Measurements from ENCODE around the gene LRP10.
"Not testable (repeated sequence)": the region's sequence is repeated elsewhere in the genome, so short reads cannot be mapped to it uniquely, and the experiment has no call there.

Gene LRP10

DNA sequence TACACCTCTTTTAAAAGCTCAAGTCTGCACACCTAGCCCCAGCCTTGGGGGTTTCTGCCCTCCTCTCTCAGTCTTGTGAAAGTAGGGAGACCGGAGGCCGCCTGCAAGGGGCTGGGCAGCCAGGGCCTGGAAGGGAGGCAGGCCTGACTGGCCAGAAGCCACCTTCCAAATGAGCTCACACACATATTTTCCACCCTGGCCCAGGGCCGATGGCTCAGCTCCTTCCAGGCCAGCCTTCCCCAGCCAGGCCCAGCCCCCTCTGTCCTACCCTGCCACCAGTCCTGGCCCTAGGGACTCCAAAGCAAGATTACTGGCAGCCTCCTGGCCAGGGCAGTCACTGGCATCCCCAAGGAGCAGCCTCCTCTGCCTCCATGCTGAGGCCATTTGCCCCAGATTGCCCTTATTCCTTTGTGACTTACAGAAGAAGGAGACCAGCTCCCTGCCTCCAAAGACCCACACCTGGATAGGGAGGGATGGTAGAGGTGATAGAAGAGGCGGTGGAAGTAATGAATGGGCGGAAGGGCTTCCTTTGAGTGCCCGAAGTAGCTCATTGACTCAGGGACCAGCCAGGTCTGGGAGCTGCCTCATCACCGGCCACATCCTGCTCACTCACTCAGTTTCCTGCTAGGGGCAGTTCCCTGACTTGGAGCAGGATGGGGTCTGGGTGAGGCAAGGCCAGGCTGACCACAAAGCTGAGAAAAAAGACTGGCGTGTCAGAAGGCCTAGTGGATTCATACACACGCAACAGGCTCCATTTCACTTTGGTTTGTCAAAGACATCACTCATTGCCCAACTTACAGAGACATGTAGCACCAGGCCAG, 20.4 kb upstream of the LRP10 start:
- TF ChIP-seq Cebpa-rat (IDR thresholded peaks at IDR 0.05): no peak
- Histone ChIP-seq H3K4me1 (peaks cover 50% of the 10 kb centered on the region), H3K36me3 (no peaks in the 10 kb centered on the region), H3K4me3 (no peak overlapping the region), H4K20me1 (no peaks in the 10 kb centered on the region), H3K27me3 (no peaks in the 10 kb centered on the region), H3K9me3 (no peaks in the 10 kb centered on the region), H3K9ac (no peak overlapping the region; the same call in 1 of the 2 replicates), H3K27ac (peak overlapping the region; percentile 51), H3K4me2 (peak overlapping the region; percentile 34)

DNA sequence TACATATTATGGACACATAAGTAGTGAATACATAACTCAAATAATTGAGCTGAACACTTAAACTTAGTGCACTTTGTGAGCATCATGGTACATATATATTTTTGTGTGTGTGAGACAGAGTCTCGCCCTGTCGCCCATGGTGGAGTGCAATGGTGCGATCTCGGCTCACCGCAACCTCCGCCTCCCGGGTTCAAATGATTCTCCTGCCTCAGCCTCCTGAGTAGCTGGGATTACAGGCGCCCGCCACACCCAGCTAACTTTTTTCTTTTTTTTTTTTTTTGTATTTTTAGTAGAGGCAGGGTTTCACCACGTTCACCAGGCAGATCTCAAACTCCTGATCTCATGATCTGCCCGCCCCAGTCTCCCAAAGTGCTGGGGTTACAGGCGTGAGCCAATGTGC, 19.4 kb upstream of the LRP10 start:
- not testable (repeated sequence) for H3K27me3 ChIP-seq, H3K4me2 ChIP-seq, H3K9me3 ChIP-seq, H3K27ac ChIP-seq, H3K36me3 ChIP-seq, H3K4me3 ChIP-seq, H4K20me1 ChIP-seq
- H3K9ac ChIP-seq: 0 out of 2 replicates have a peak overlapping the region, but pooled peaks have one; percentile 75
- H3K4me1 ChIP-seq: peaks cover 41% of the 10 kb centered on the region

DNA sequence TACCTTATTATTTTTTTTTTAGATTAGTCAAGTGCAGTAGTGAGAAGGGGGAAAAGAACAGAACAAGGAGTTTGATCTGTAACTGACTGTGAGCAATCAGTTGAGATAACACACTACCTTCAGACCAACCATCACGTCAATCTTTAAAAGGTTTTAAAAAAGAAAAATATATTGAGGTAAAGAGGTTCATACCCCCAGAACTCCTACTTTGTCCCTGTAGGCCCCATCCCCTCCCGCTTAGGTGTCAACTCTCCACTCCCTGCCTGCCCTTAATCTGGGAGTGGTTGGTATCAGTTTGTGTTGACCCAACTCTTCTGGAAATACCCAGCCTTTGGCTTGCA, 19.0 kb upstream of the LRP10 start:
- Histone ChIP-seq H3K4me2 (peak overlapping the region; percentile 91), H4K20me1 (no peaks in the 10 kb centered on the region), H3K27me3 (no peaks in the 10 kb centered on the region), H3K4me3 (no peak overlapping the region), H3K27ac (0 out of 2 replicates have a peak overlapping the region, but pooled peaks have one; percentile 76), H3K9ac (peak overlapping the region; percentile 75; the same call in 1 of the 2 replicates), H3K4me1 (peaks cover 41% of the 10 kb centered on the region), H3K9me3 (no peaks in the 10 kb centered on the region), H3K36me3 (no peaks in the 10 kb centered on the region)
- TF ChIP-seq Cebpa-rat (IDR thresholded peaks at IDR 0.05): no peak

- Histone ChIP-seq H3K4me2 (peak overlapping the region; percentile 91), H3K9ac (peak overlapping the region; percentile 75), H3K36me3 (no peaks in the 10 kb centered on the region), H3K9me3 (no peaks in the 10 kb centered on the region), H3K27ac (peak overlapping the region; percentile 76), H4K20me1 (no peaks in the 10 kb centered on the region), H3K27me3 (no peaks in the 10 kb centered on the region), H3K4me1 (peaks cover 36% of the 10 kb centered on the region), H3K4me3 (peak overlapping the region; percentile 59)
- no peak for TF ChIP-seq Cebpa-rat (IDR thresholded peaks at IDR 0.05)
These were observed 18.4 kb upstream of the LRP10 start for GRCh38 chr14:22852940-22853767.

- H3K9me3 ChIP-seq, H3K9ac ChIP-seq, H4K20me1 ChIP-seq, H3K27me3 ChIP-seq, H3K4me3 ChIP-seq, H3K27ac ChIP-seq, H3K4me2 ChIP-seq, H3K36me3 ChIP-seq: not testable (repeated sequence)
- peaks cover 36% of the 10 kb centered on the region for H3K4me1 ChIP-seq
These were observed 17.2 kb upstream of the LRP10 start for GRCh38 chr14:22854296-22854695.

- no peak for TF ChIP-seq Cebpa-rat (IDR thresholded peaks at IDR 0.05)
- Histone ChIP-seq H3K9ac (no peak overlapping the region), H3K4me1 (peaks cover 36% of the 10 kb centered on the region), H3K4me2 (no peak overlapping the region), H3K27ac (no peak overlapping the region), H3K9me3 (peaks cover 1% of the 10 kb centered on the region; the same call in 1 of the 2 replicates), H4K20me1 (no peaks in the 10 kb centered on the region), H3K4me3 (no peak overlapping the region), H3K27me3 (no peaks in the 10 kb centered on the region), H3K36me3 (no peaks in the 10 kb centered on the region)
These were observed 16.4 kb upstream of the LRP10 start for GRCh38 chr14:22854963-22855724.

GRCh38 chr14:22856428-22856827, 15.1 kb upstream of the LRP10 start:
- no peaks in the 10 kb centered on the region for H3K27me3 ChIP-seq
- H3K9ac ChIP-seq: no peak overlapping the region
- no peak overlapping the region for H3K27ac ChIP-seq
- H3K4me2 ChIP-seq: no peak overlapping the region
- H3K4me1 ChIP-seq: peaks cover 29% of the 10 kb centered on the region
- H3K4me3 ChIP-seq: no peak overlapping the region
- no peaks in the 10 kb centered on the region for H3K36me3 ChIP-seq
- TF ChIP-seq Cebpa-rat (IDR thresholded peaks at IDR 0.05): no peak
- H3K9me3 ChIP-seq: peaks cover 4% of the 10 kb centered on the region; the same call in 1 of the 2 replicates
- H4K20me1 ChIP-seq: no peaks in the 10 kb centered on the region

DNA sequence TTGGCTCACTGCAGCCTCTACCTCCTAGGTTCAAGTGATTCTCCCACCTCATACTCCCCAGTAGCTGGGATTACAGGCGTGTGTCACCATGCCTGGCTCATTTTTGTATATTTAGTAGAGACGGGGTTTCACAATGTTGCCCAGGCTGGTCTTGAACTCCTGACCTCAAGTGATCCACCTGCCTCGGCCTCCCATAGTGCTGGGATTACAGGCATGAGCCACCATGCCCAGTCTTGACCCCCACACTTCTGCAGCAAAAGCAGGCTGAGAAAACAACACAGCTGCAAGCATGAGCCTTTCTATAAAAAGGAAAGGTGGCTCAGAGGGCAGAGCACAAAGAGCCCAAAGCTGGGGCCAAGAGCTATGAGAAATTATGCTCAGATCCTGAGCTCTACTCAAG, 11.2 kb upstream of the LRP10 start:
- not testable (repeated sequence) for H3K4me2 ChIP-seq, H4K20me1 ChIP-seq, H3K4me3 ChIP-seq, H3K36me3 ChIP-seq, H3K9me3 ChIP-seq, H3K9ac ChIP-seq, H3K27ac ChIP-seq, H3K27me3 ChIP-seq
- peaks cover 11% of the 10 kb centered on the region for H3K4me1 ChIP-seq

DNA sequence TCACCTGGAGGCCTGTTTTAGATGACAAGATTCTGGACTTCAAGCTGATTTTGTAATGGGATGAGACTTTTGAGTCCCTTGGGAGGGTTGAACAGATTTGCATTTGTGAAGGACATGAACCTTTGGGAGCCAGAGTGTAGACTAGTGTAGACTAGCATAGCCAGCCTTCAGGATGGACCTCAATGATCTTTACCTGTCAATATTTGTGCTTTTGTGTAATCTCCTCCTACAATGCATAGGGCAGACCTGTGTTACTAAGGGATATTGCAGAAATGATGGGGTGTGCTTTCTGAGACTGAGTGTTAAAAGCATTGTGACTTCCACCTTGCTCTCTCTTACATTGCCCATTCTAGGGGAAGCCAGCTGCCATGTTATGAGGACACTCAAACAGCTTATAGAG, 9.9 kb upstream of the LRP10 start:
- H3K9me3 ChIP-seq: peaks cover 4% of the 10 kb centered on the region; the same call in 1 of the 2 replicates
- no peak for TF ChIP-seq Cebpa-rat (IDR thresholded peaks at IDR 0.05)

More for the DNA sequence above, 9.9 kb upstream of the LRP10 start:
- Histone ChIP-seq H3K27me3 (no peaks in the 10 kb centered on the region), H4K20me1 (no peaks in the 10 kb centered on the region), H3K4me1 (peaks cover 11% of the 10 kb centered on the region), H3K4me2 (no peak overlapping the region), H3K9ac (no peak overlapping the region), H3K4me3 (no peak overlapping the region), H3K27ac (no peak overlapping the region), H3K36me3 (no peaks in the 10 kb centered on the region)
